HG03457 (cell line): Measurements from ENCODE around the gene SLC35F3.

ENCODE experiments used
- ATAC-seq: cut with Tn5 transposase; IDR thresholded peaks from one replicate; pipeline ENCODE4 v1.9.1; 2021; ENCODE audit warnings: moderate number of reproducible peaks; ENCODE audit not compliant: unreplicated experiment

SLC35F3 gene

GRCh38 chr1:234214911-234215892 lies 310.7 kb downstream of the SLC35F3 start:
- ATAC-seq = no peak

GRCh38 chr1:234216116-234216703 lies 311.7 kb downstream of the SLC35F3 start:
- ATAC-seq = peak; percentile 70

- ATAC-seq = no peak
Observed at GRCh38 chr1:234217316-234217840, 312.9 kb downstream of the SLC35F3 start.

- ATAC-seq = no peak
Observed at GRCh38 chr1:234218078-234218477, 313.6 kb downstream of the SLC35F3 start.

- ATAC-seq = no peak
Observed at GRCh38 chr1:234219711-234220110, 315.2 kb downstream of the SLC35F3 start.

- no peak for ATAC-seq
Observed at GRCh38 chr1:234221601-234222000, 317.1 kb downstream of the SLC35F3 start.

GRCh38 chr1:234222561-234223280 lies 318.2 kb downstream of the SLC35F3 start:
- no peak for ATAC-seq

GRCh38 chr1:234226113-234226818 lies 321.8 kb downstream of the SLC35F3 start:
- no peak for ATAC-seq

- no peak for ATAC-seq
Observed at GRCh38 chr1:234226819-234227165, 322.3 kb downstream of the SLC35F3 start.

- no peak for ATAC-seq
Observed at GRCh38 chr1:234229581-234230387, 325.3 kb downstream of the SLC35F3 start.

- ATAC-seq = peak; percentile 57
Observed at GRCh38 chr1:234230414-234230862, 326.0 kb downstream of the SLC35F3 start.

- no peak for ATAC-seq
Observed at GRCh38 chr1:234231061-234231892, 326.8 kb downstream of the SLC35F3 start.

- no peak for ATAC-seq
Observed at GRCh38 chr1:234231893-234232276, 327.4 kb downstream of the SLC35F3 start.

- ATAC-seq = no peak
Observed at GRCh38 chr1:234234199-234234598, 329.7 kb downstream of the SLC35F3 start.

GRCh38 chr1:234235434-234235881 lies 331.0 kb downstream of the SLC35F3 start:
- no peak for ATAC-seq

- ATAC-seq = no peak
Observed at GRCh38 chr1:234237393-234237792, 332.9 kb downstream of the SLC35F3 start.

- no peak for ATAC-seq
Observed at GRCh38 chr1:234238060-234238459, 333.6 kb downstream of the SLC35F3 start.

GRCh38 chr1:234239515-234239914 lies 335.0 kb downstream of the SLC35F3 start:
- ATAC-seq = no peak

GRCh38 chr1:234239936-234240335 lies 335.5 kb downstream of the SLC35F3 start:
- ATAC-seq = no peak
